Measurements from ENCODE around the gene DYNC2I2. TPM values are rescaled to one million over a fixed set of nuclear protein-coding genes. Genes with fewer than 3 reads are reported as not detected.

DYNC2I2 gene
- total and polyA plus RNA-seq, 2 donors from 2014 or later = 76.6 to 98.6 TPM

DNA sequence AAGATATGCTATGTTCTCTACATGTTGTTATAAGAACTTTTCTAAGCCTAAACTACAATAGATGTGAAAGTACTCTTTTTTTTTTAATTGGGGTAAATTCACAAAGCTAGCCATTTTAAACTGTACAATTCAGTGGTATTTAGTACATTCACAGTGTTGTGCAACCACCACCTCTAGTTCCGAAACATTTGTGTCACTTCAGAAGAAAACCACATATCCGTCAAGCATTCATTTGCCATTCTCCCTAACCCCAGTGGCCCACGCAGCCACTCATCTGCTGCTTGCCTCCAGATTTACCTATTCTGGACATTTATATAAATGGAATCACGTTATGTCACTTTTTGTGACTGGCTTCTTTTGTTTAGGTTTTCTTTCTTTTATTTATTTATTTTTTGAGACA is 61.2 kb downstream of the DYNC2I2 start:
- no peak overlapping the region for H3K27ac ChIP-seq (ENCODE audit: low read depth in 2 of 2, low read length in 2 of 2)
- no peaks in the 10 kb centered on the region for H3K9me3 ChIP-seq (ENCODE audit: control insufficient read depth in 2 of 3, insufficient read depth in 1 of 3, low read length in 3 of 3)
- H3K36me3 ChIP-seq (ENCODE audit: control insufficient read depth in 2 of 3, insufficient read depth in 3 of 3, low read length in 3 of 3) = peaks cover 7 to 61% (median 40%) of the 10 kb centered on the region in 3 donors
- peaks cover 0 to 2% (median 0%) of the 10 kb centered on the region in 3 donors for H3K4me1 ChIP-seq (ENCODE audit: control insufficient read depth in 2 of 3, insufficient read depth in 2 of 3, low read depth in 1 of 3, low read length in 3 of 3)
- DNase-seq (no peak), FAIRE-seq (no peak)
- TF ChIP-seq, protein P1, sequence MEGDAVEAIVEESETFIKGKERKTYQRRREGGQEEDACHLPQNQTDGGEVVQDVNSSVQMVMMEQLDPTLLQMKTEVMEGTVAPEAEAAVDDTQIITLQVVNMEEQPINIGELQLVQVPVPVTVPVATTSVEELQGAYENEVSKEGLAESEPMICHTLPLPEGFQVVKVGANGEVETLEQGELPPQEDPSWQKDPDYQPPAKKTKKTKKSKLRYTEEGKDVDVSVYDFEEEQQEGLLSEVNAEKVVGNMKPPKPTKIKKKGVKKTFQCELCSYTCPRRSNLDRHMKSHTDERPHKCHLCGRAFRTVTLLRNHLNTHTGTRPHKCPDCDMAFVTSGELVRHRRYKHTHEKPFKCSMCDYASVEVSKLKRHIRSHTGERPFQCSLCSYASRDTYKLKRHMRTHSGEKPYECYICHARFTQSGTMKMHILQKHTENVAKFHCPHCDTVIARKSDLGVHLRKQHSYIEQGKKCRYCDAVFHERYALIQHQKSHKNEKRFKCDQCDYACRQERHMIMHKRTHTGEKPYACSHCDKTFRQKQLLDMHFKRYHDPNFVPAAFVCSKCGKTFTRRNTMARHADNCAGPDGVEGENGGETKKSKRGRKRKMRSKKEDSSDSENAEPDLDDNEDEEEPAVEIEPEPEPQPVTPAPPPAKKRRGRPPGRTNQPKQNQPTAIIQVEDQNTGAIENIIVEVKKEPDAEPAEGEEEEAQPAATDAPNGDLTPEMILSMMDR (IDR thresholded peaks at IDR 0.05; ENCODE audit: borderline replicate concordance, extremely low read depth, insufficient read depth) = no peak
- H3K27me3 ChIP-seq (ENCODE audit: control insufficient read depth, insufficient read depth, low read length) = no peaks in the 10 kb centered on the region
- H3K4me3 ChIP-seq (ENCODE audit: low read length in 3 of 3) = no peak overlapping the region
- no peak overlapping the region for H3K9ac ChIP-seq (ENCODE audit: low read length in 3 of 3)
- intact Hi-C loops (cut with DNase I) = no loop called here

DNA sequence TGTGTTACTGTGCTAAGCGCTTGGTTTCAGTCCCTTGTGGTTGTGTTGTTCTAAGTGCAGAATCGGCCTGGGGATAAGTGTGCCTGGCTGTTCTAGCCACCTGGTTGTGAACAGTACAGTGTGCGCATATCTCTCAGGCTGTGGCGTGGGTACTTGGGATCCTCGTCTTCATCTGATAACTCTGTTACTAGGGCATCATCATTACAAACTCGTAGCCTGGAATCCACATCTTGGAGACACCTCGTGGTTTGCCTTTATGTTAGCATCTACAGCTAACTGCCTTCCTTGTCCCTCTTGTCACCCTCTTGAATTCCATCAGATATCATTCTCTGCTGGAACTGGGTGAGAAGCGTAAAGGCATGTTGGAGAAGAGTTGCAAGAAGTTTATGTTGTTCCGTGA is 62.8 kb downstream of the DYNC2I2 start:
- Histone ChIP-seq H3K27me3 (ENCODE audit: control insufficient read depth, insufficient read depth, low read length) (no peaks in the 10 kb centered on the region), H3K9ac (ENCODE audit: low read length in 3 of 3) (no peak overlapping the region), H3K4me3 (ENCODE audit: low read length in 3 of 3) (no peak overlapping the region), H3K27ac (ENCODE audit: low read depth in 2 of 2, low read length in 2 of 2) (no peak overlapping the region), H3K9me3 (ENCODE audit: control insufficient read depth in 2 of 3, insufficient read depth in 1 of 3, low read length in 3 of 3) (no peaks in the 10 kb centered on the region), H3K4me1 (ENCODE audit: control insufficient read depth in 2 of 3, insufficient read depth in 2 of 3, low read depth in 1 of 3, low read length in 3 of 3) (no peaks in the 10 kb centered on the region), H3K36me3 (ENCODE audit: control insufficient read depth in 2 of 3, insufficient read depth in 3 of 3, low read length in 3 of 3) (peaks cover 13 to 54% (median 40%) of the 10 kb centered on the region in 3 donors)
- FAIRE-seq (no peak), DNase-seq (no peak)
- intact Hi-C loops (cut with DNase I) = no loop called here
- TF ChIP-seq, protein P1 (IDR thresholded peaks at IDR 0.05; ENCODE audit: borderline replicate concordance, extremely low read depth, insufficient read depth) = no peak

DNA sequence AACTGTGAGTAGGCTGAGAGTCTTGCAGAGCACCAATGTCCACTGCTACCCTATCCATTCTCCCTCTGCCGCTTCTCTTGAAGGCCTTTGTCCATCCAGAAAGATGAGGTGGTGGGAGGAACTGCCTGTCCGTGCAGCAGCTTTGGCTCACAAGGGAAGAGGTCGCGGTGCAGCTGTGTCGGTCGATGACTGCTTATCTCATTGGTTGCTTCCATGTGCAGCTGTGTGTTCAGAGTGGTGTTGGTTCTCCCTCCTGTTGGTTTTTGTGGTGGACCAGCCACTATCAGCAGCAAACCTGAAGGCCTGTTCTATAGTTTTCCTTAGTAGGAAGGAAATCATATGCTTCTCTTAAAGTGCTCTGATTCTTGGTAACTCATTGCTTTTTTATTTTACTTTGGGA is 63.6 kb downstream of the DYNC2I2 start:
- Histone ChIP-seq H3K27ac (ENCODE audit: low read depth in 2 of 2, low read length in 2 of 2) (no peak overlapping the region), H3K4me3 (ENCODE audit: low read length in 3 of 3) (no peak overlapping the region), H3K9ac (ENCODE audit: low read length in 3 of 3) (no peak overlapping the region), H3K4me1 (ENCODE audit: control insufficient read depth in 2 of 3, insufficient read depth in 2 of 3, low read depth in 1 of 3, low read length in 3 of 3) (no peaks in the 10 kb centered on the region), H3K36me3 (ENCODE audit: control insufficient read depth in 2 of 3, insufficient read depth in 3 of 3, low read length in 3 of 3) (peaks cover 12 to 52% (median 41%) of the 10 kb centered on the region in 3 donors), H3K9me3 (ENCODE audit: control insufficient read depth in 2 of 3, insufficient read depth in 1 of 3, low read length in 3 of 3) (no peaks in the 10 kb centered on the region), H3K27me3 (ENCODE audit: control insufficient read depth, insufficient read depth, low read length) (no peaks in the 10 kb centered on the region)
- intact Hi-C loops (cut with DNase I) = no loop called here
- FAIRE-seq (no peak), DNase-seq (no peak)
- TF ChIP-seq, protein P1 (IDR thresholded peaks at IDR 0.05; ENCODE audit: borderline replicate concordance, extremely low read depth, insufficient read depth) = no peak
